ENCODE results near the gene GRAMD2B. TPM values are rescaled to one million over a fixed set of nuclear protein-coding genes. Genes with fewer than 3 reads are reported as not detected.

Gene GRAMD2B
- total and polyA plus RNA-seq, 2 donors: 14.8 to 38.4 TPM

GRCh38 chr5:126441230-126441629 lies 18.0 kb downstream of the GRAMD2B start:
- 98% methylated on average over 2 of the region's 2 CpGs for WGBS
- H3K27me3 ChIP-seq (ENCODE audit: control insufficient read depth in 2 of 2, insufficient read depth in 1 of 2, low read length in 1 of 2): no peaks in the 10 kb centered on the region
- peaks cover 0 to 6% of the 10 kb centered on the region in 2 donors for H3K36me3 ChIP-seq (ENCODE audit: control insufficient read depth in 2 of 2, insufficient read depth in 2 of 2, low read length in 1 of 2)

GRCh38 chr5:126443374-126443851 lies 20.2 kb downstream of the GRAMD2B start:
- Histone ChIP-seq H3K27ac (ENCODE audit: low read depth in 1 of 2, low read length in 1 of 2) (no peak overlapping the region), H3K4me1 (ENCODE audit: control insufficient read depth in 2 of 2, insufficient read depth in 2 of 2, low read length in 2 of 2) (peaks cover 3 to 22% of the 10 kb centered on the region in 2 donors), H3K36me3 (ENCODE audit: control insufficient read depth in 2 of 2, insufficient read depth in 2 of 2, low read length in 1 of 2) (peaks cover 0 to under 1% of the 10 kb centered on the region in 2 donors), H3K27me3 (ENCODE audit: control insufficient read depth in 2 of 2, insufficient read depth in 1 of 2, low read length in 1 of 2) (no peaks in the 10 kb centered on the region), H3K9me3 (ENCODE audit: control insufficient read depth in 2 of 2, insufficient read depth in 1 of 2, low read length in 1 of 2) (no peaks in the 10 kb centered on the region), H3K4me3 (ENCODE audit: low read length in 2 of 2) (no peak overlapping the region)
- DNase-seq (ENCODE audit: low read depth in 6 of 9, low spot score in 9 of 9): no peak
- WGBS: 100% methylated on average over 2 of the region's 2 CpGs

More at GRCh38 chr5:126441230-126441629, 18.0 kb downstream of the GRAMD2B start:
- DNase-seq (ENCODE audit: low read depth in 6 of 9, low spot score in 9 of 9): no peak
- Histone ChIP-seq H3K9me3 (ENCODE audit: control insufficient read depth in 2 of 2, insufficient read depth in 1 of 2, low read length in 1 of 2) (no peaks in the 10 kb centered on the region), H3K4me3 (ENCODE audit: low read length in 2 of 2) (no peak overlapping the region), H3K4me1 (ENCODE audit: control insufficient read depth in 2 of 2, insufficient read depth in 2 of 2, low read length in 2 of 2) (peaks cover 0 to 8% of the 10 kb centered on the region in 2 donors), H3K27ac (ENCODE audit: low read depth in 1 of 2, low read length in 1 of 2) (no peak overlapping the region)

- no peak for DNase-seq (ENCODE audit: low read depth in 6 of 9, low spot score in 9 of 9)
- Histone ChIP-seq H3K27ac (ENCODE audit: low read depth in 1 of 2, low read length in 1 of 2) (no peak overlapping the region), H3K27me3 (ENCODE audit: control insufficient read depth in 2 of 2, insufficient read depth in 1 of 2, low read length in 1 of 2) (no peaks in the 10 kb centered on the region), H3K9me3 (ENCODE audit: control insufficient read depth in 2 of 2, insufficient read depth in 1 of 2, low read length in 1 of 2) (no peaks in the 10 kb centered on the region), H3K4me3 (ENCODE audit: low read length in 2 of 2) (no peak overlapping the region), H3K4me1 (ENCODE audit: control insufficient read depth in 2 of 2, insufficient read depth in 2 of 2, low read length in 2 of 2) (peaks cover 6 to 27% of the 10 kb centered on the region in 2 donors), H3K36me3 (ENCODE audit: control insufficient read depth in 2 of 2, insufficient read depth in 2 of 2, low read length in 1 of 2) (no peaks in the 10 kb centered on the region)
- 98% methylated on average over 2 of the region's 2 CpGs for WGBS
These were observed 20.9 kb downstream of the GRAMD2B start for GRCh38 chr5:126444137-126444536.

- Histone ChIP-seq H3K4me1 (ENCODE audit: control insufficient read depth in 2 of 2, insufficient read depth in 2 of 2, low read length in 2 of 2) (peaks cover 14 to 37% of the 10 kb centered on the region in 2 donors), H3K27ac (ENCODE audit: low read depth in 1 of 2, low read length in 1 of 2) (peak overlapping the region; percentile 38 to 69), H3K4me3 (ENCODE audit: low read length in 2 of 2) (no peak overlapping the region), H3K9me3 (ENCODE audit: control insufficient read depth in 2 of 2, insufficient read depth in 1 of 2, low read length in 1 of 2) (no peaks in the 10 kb centered on the region), H3K36me3 (ENCODE audit: control insufficient read depth in 2 of 2, insufficient read depth in 2 of 2, low read length in 1 of 2) (no peaks in the 10 kb centered on the region), H3K27me3 (ENCODE audit: control insufficient read depth in 2 of 2, insufficient read depth in 1 of 2, low read length in 1 of 2) (no peaks in the 10 kb centered on the region)
- DNase-seq (ENCODE audit: low read depth in 6 of 9, low spot score in 9 of 9): peak in 1 of 9 donors; percentile 52
- 86% methylated on average over 3 of the region's 3 CpGs for WGBS
These were observed 22.4 kb downstream of the GRAMD2B start for GRCh38 chr5:126445502-126446174.

GRCh38 chr5:126446498-126447224 lies 23.5 kb downstream of the GRAMD2B start:
- peaks cover 24 to 47% of the 10 kb centered on the region in 2 donors for H3K4me1 ChIP-seq (ENCODE audit: control insufficient read depth in 2 of 2, insufficient read depth in 2 of 2, low read length in 2 of 2)
- no peak for DNase-seq (ENCODE audit: low read depth in 6 of 9, low spot score in 9 of 9)
- no peak overlapping the region for H3K4me3 ChIP-seq (ENCODE audit: low read length in 2 of 2)
- peak overlapping the region; percentile 54 to 65 for H3K27ac ChIP-seq (ENCODE audit: low read depth in 1 of 2, low read length in 1 of 2)
- WGBS: 89% methylated on average over 9 of the region's 9 CpGs
- H3K27me3 ChIP-seq (ENCODE audit: control insufficient read depth in 2 of 2, insufficient read depth in 1 of 2, low read length in 1 of 2): no peaks in the 10 kb centered on the region
- H3K9me3 ChIP-seq (ENCODE audit: control insufficient read depth in 2 of 2, insufficient read depth in 1 of 2, low read length in 1 of 2): no peaks in the 10 kb centered on the region
- no peaks in the 10 kb centered on the region for H3K36me3 ChIP-seq (ENCODE audit: control insufficient read depth in 2 of 2, insufficient read depth in 2 of 2, low read length in 1 of 2)

GRCh38 chr5:126448720-126449119 lies 25.5 kb downstream of the GRAMD2B start:
- Histone ChIP-seq H3K9me3 (ENCODE audit: control insufficient read depth in 2 of 2, insufficient read depth in 1 of 2, low read length in 1 of 2) (no peaks in the 10 kb centered on the region), H3K36me3 (ENCODE audit: control insufficient read depth in 2 of 2, insufficient read depth in 2 of 2, low read length in 1 of 2) (no peaks in the 10 kb centered on the region), H3K4me1 (ENCODE audit: control insufficient read depth in 2 of 2, insufficient read depth in 2 of 2, low read length in 2 of 2) (peaks cover 24 to 56% of the 10 kb centered on the region in 2 donors), H3K27ac (ENCODE audit: low read depth in 1 of 2, low read length in 1 of 2) (peak overlapping the region; percentile 45 to 58), H3K4me3 (ENCODE audit: low read length in 2 of 2) (no peak overlapping the region), H3K27me3 (ENCODE audit: control insufficient read depth in 2 of 2, insufficient read depth in 1 of 2, low read length in 1 of 2) (no peaks in the 10 kb centered on the region)
- DNase-seq (ENCODE audit: low read depth in 6 of 9, low spot score in 9 of 9): no peak
- WGBS: 86% methylated on average over 8 of the region's 8 CpGs

GRCh38 chr5:126449751-126450271 lies 26.6 kb downstream of the GRAMD2B start:
- Histone ChIP-seq H3K4me3 (ENCODE audit: low read length in 2 of 2) (peak overlapping the region; percentile 6 to 29), H3K27ac (ENCODE audit: low read depth in 1 of 2, low read length in 1 of 2) (peak overlapping the region; percentile 90 to 95), H3K27me3 (ENCODE audit: control insufficient read depth in 2 of 2, insufficient read depth in 1 of 2, low read length in 1 of 2) (no peaks in the 10 kb centered on the region), H3K36me3 (ENCODE audit: control insufficient read depth in 2 of 2, insufficient read depth in 2 of 2, low read length in 1 of 2) (no peaks in the 10 kb centered on the region), H3K9me3 (ENCODE audit: control insufficient read depth in 2 of 2, insufficient read depth in 1 of 2, low read length in 1 of 2) (no peaks in the 10 kb centered on the region), H3K4me1 (ENCODE audit: control insufficient read depth in 2 of 2, insufficient read depth in 2 of 2, low read length in 2 of 2) (peaks cover 24 to 56% of the 10 kb centered on the region in 2 donors)
- DNase-seq (ENCODE audit: low read depth in 6 of 9, low spot score in 9 of 9): peak; percentile 50 to 89 (median 72)
- 12% methylated on average over 8 of the region's 8 CpGs for WGBS

- DNase-seq (ENCODE audit: low read depth in 6 of 9, low spot score in 9 of 9): peak in 7 of 9 donors; percentile 44 to 83 (median 62)
- 49% methylated on average over 5 of the region's 5 CpGs for WGBS
- no peaks in the 10 kb centered on the region for H3K27me3 ChIP-seq (ENCODE audit: control insufficient read depth in 2 of 2, insufficient read depth in 1 of 2, low read length in 1 of 2)
- H3K9me3 ChIP-seq (ENCODE audit: control insufficient read depth in 2 of 2, insufficient read depth in 1 of 2, low read length in 1 of 2): no peaks in the 10 kb centered on the region
- H3K27ac ChIP-seq (ENCODE audit: low read depth in 1 of 2, low read length in 1 of 2): peak overlapping the region; percentile 90 to 95
- peak overlapping the region; percentile 6 to 29 for H3K4me3 ChIP-seq (ENCODE audit: low read length in 2 of 2)
- no peaks in the 10 kb centered on the region for H3K36me3 ChIP-seq (ENCODE audit: control insufficient read depth in 2 of 2, insufficient read depth in 2 of 2, low read length in 1 of 2)
- peaks cover 24 to 53% of the 10 kb centered on the region in 2 donors for H3K4me1 ChIP-seq (ENCODE audit: control insufficient read depth in 2 of 2, insufficient read depth in 2 of 2, low read length in 2 of 2)
These were observed 27.1 kb downstream of the GRAMD2B start for GRCh38 chr5:126450346-126450745.

GRCh38 chr5:126450907-126451306 lies 27.7 kb downstream of the GRAMD2B start:
- peak overlapping the region; percentile 88 to 90 for H3K27ac ChIP-seq (ENCODE audit: low read depth in 1 of 2, low read length in 1 of 2)
- DNase-seq (ENCODE audit: low read depth in 6 of 9, low spot score in 9 of 9): peak in 1 of 9 donors; percentile 52
- 73% methylated on average over 5 of the region's 5 CpGs for WGBS

More at GRCh38 chr5:126450907-126451306, 27.7 kb downstream of the GRAMD2B start:
- Histone ChIP-seq H3K4me3 (ENCODE audit: low read length in 2 of 2) (no peak overlapping the region), H3K4me1 (ENCODE audit: control insufficient read depth in 2 of 2, insufficient read depth in 2 of 2, low read length in 2 of 2) (peaks cover 24 to 48% of the 10 kb centered on the region in 2 donors), H3K27me3 (ENCODE audit: control insufficient read depth in 2 of 2, insufficient read depth in 1 of 2, low read length in 1 of 2) (no peaks in the 10 kb centered on the region), H3K9me3 (ENCODE audit: control insufficient read depth in 2 of 2, insufficient read depth in 1 of 2, low read length in 1 of 2) (no peaks in the 10 kb centered on the region), H3K36me3 (ENCODE audit: control insufficient read depth in 2 of 2, insufficient read depth in 2 of 2, low read length in 1 of 2) (no peaks in the 10 kb centered on the region)
